ENCODE measurements around the gene FCF1. TPM values are rescaled to one million over a fixed set of nuclear protein-coding genes. Genes with fewer than 3 reads are reported as not detected.
A peak's percentile ranks its signal among the peaks of the same experiment; 100 is the strongest.

Gene FCF1
- polyA plus RNA-seq (2013, experiment 1 of 2; ENCODE audit: insufficient read length): 63.2 TPM
- polyA plus RNA-seq (2013, experiment 2 of 2; ENCODE audit: insufficient read length): 52.3 TPM

- DNase-seq: peak; percentile 92
Measured at GRCh38 chr14:74712499-74713394, at the start of gene FCF1, which contains the start of gene AREL1. Gene FCF1 (plus strand): TSS chr14:74713144. CDS start chr14:74713198, 54 bp downstream. Gene AREL1 (minus strand): TSS chr14:74713080. CDS start chr14:74685615, 27,465 bp downstream.

- DNase-seq: no peak
Measured at GRCh38 chr14:74663884-74664283, 49.1 kb upstream of the FCF1 start.

- no peak for DNase-seq
Measured at GRCh38 chr14:74664717-74665116, 48.2 kb upstream of the FCF1 start.

- peak; percentile 34 for DNase-seq
Measured at GRCh38 chr14:74667758-74668157, 45.2 kb upstream of the FCF1 start.

GRCh38 chr14:74669256-74669655, 43.7 kb upstream of the FCF1 start:
- DNase-seq: no peak

- DNase-seq: no peak
Measured at GRCh38 chr14:74669846-74670245, 43.1 kb upstream of the FCF1 start.

- peak; percentile 77 for DNase-seq
Measured at GRCh38 chr14:74670726-74671411, 42.1 kb upstream of the FCF1 start.

GRCh38 chr14:74671789-74672188, 41.2 kb upstream of the FCF1 start:
- DNase-seq: peak; percentile 75

GRCh38 chr14:74673768-74674167, 39.2 kb upstream of the FCF1 start:
- DNase-seq: no peak

- DNase-seq: no peak
Measured at GRCh38 chr14:74675219-74675618, 37.7 kb upstream of the FCF1 start.

GRCh38 chr14:74682169-74682952, 30.6 kb upstream of the FCF1 start:
- DNase-seq: no peak

GRCh38 chr14:74683406-74683805, 29.5 kb upstream of the FCF1 start:
- no peak for DNase-seq

GRCh38 chr14:74684434-74684833, 28.5 kb upstream of the FCF1 start:
- no peak for DNase-seq

- DNase-seq: no peak
Measured at GRCh38 chr14:74685056-74685455, 27.9 kb upstream of the FCF1 start.

- DNase-seq: no peak
Measured at GRCh38 chr14:74685921-74686678, 26.8 kb upstream of the FCF1 start.

GRCh38 chr14:74691456-74691855, 21.5 kb upstream of the FCF1 start:
- DNase-seq: no peak

- no peak for DNase-seq
Measured at GRCh38 chr14:74693191-74693590, 19.8 kb upstream of the FCF1 start.

GRCh38 chr14:74695406-74695805, 17.5 kb upstream of the FCF1 start:
- no peak for DNase-seq

GRCh38 chr14:74697011-74697410, 15.9 kb upstream of the FCF1 start:
- DNase-seq: no peak

- peak; percentile 26 for DNase-seq
Measured at GRCh38 chr14:74697543-74697942, 15.4 kb upstream of the FCF1 start.

- DNase-seq: no peak
Measured at GRCh38 chr14:74697976-74698375, 15.0 kb upstream of the FCF1 start.

GRCh38 chr14:74698465-74698864, 14.5 kb upstream of the FCF1 start:
- no peak for DNase-seq
